Neutrophil (primary cell): ENCODE results near the gene LRP11.
"Not testable (repeated sequence)": the region's sequence is repeated elsewhere in the genome, so short reads cannot be mapped to it uniquely, and the experiment has no call there.

Experiments used
- H3K27ac ChIP-seq: fragments of 200-600 bp; sonication (generic); 2 replicates; pipeline ENCODE4 v1.5.1; 2016; ENCODE audit warnings: mild to moderate bottlenecking, moderate library complexity
- H3K27me3 ChIP-seq: fragments of 200-600 bp; sonication (generic); 2 replicates; pipeline ENCODE4 v1.6.0; 2016; ENCODE audit warnings: mild to moderate bottlenecking
- H3K36me3 ChIP-seq: fragments of 200-600 bp; sonication (generic); 2 replicates; pipeline ENCODE4 v1.5.1; 2017
- H3K4me1 ChIP-seq, 2 experiments: fragments of 200-600 bp in 1 of 2; sonication (generic) in 1 of 2; 1 replicate in 1 of 2; 2 replicates in 1 of 2; pipeline versions ENCODE4 v1.5.1 to v1.6.1; 2013 to 2016; ENCODE audit warnings: low read depth in 1 of 2, low read length in 1 of 2, mild to moderate bottlenecking in 1 of 2, moderate library complexity in 1 of 2; ENCODE audit not compliant: control insufficient read depth in 1 of 2, insufficient read depth in 1 of 2
- H3K4me3 ChIP-seq, 2 experiments: fragments of 200-600 bp in 1 of 2; sonication (generic) in 1 of 2; 1 replicate in 1 of 2; 2 replicates in 1 of 2; pipeline ENCODE4 v1.5.1; 2013 to 2016; ENCODE audit warnings: low read depth in 1 of 2, low read length in 1 of 2, mild to moderate bottlenecking in 1 of 2, moderate library complexity in 1 of 2
- H3K9me3 ChIP-seq: fragments of 200-600 bp; sonication (generic); 2 replicates; pipeline ENCODE4 v1.5.1; 2016
- TF ChIP-seq, protein P1 (sequence below): fragments of 200-600 bp; sonication (generic); IDR thresholded peaks from 2 replicates; pipeline ENCODE4 v1.5.1; 2016; ENCODE audit warnings: antibody characterized with exemption

The LRP11 gene

DNA sequence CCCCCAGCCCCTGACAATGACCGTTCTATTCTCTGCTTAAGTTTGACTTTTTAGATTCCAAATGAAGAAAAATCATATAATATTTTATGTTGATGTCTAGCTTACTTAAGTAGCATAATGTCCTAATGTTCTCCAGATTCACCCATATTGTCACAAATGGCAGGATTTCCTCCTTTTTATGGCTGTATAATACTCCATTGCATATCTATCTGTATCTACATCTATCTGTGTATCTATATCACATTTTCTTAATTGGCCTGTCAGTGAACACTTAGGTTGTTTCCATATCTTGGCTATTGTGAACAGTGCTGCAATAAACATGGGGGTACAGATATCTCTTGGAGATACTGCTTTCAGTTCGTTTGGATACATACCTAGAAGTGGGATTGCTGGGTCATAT lies 7.0 kb upstream of the LRP11 start:
- Histone ChIP-seq H3K4me3 (no peak overlapping the region), H3K27me3 (peaks cover 63% of the 10 kb centered on the region), H3K4me1 (no peaks in the 10 kb centered on the region), H3K27ac (no peak overlapping the region), H3K36me3 (no peaks in the 10 kb centered on the region), H3K9me3 (no peaks in the 10 kb centered on the region)
- TF ChIP-seq, protein P1, sequence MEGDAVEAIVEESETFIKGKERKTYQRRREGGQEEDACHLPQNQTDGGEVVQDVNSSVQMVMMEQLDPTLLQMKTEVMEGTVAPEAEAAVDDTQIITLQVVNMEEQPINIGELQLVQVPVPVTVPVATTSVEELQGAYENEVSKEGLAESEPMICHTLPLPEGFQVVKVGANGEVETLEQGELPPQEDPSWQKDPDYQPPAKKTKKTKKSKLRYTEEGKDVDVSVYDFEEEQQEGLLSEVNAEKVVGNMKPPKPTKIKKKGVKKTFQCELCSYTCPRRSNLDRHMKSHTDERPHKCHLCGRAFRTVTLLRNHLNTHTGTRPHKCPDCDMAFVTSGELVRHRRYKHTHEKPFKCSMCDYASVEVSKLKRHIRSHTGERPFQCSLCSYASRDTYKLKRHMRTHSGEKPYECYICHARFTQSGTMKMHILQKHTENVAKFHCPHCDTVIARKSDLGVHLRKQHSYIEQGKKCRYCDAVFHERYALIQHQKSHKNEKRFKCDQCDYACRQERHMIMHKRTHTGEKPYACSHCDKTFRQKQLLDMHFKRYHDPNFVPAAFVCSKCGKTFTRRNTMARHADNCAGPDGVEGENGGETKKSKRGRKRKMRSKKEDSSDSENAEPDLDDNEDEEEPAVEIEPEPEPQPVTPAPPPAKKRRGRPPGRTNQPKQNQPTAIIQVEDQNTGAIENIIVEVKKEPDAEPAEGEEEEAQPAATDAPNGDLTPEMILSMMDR = no peak

DNA sequence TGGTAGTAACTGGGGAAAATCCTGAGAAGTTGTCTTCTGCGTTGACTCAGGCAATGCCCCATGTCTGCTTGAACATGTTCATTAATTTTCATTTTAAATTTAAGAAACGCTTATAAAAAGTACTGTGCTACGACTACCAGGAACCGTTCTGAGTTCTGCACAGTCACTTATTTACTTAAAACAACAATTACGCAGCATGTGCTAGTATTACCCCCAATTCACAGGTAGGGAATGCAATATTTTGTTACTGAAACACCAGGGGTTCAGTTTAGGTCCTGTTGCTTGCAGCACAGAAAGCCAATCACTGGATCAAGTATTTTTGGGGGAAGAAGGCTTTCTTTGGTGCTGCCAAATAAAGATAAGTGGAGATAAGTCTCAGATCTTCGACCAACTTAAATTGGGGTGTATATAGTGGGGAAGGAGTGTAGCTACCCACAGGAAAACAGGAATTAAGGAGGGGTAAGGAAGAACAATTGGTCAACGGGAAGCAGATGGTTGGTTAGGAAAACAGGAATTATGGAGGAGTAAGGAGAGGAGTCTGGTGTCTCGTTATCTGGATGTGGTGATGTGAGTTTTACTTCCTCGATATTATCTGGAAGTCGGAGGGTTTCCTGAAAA lies 5.2 kb upstream of the LRP11 start:
- TF ChIP-seq, protein P1 = no peak
- Histone ChIP-seq H3K27ac (no peak overlapping the region), H3K4me1 (peaks cover 4 to 5% of the 10 kb centered on the region in 2 experiments), H3K36me3 (no peaks in the 10 kb centered on the region), H3K27me3 (peaks cover 68% of the 10 kb centered on the region), H3K9me3 (no peaks in the 10 kb centered on the region), H3K4me3 (no peak overlapping the region)

DNA sequence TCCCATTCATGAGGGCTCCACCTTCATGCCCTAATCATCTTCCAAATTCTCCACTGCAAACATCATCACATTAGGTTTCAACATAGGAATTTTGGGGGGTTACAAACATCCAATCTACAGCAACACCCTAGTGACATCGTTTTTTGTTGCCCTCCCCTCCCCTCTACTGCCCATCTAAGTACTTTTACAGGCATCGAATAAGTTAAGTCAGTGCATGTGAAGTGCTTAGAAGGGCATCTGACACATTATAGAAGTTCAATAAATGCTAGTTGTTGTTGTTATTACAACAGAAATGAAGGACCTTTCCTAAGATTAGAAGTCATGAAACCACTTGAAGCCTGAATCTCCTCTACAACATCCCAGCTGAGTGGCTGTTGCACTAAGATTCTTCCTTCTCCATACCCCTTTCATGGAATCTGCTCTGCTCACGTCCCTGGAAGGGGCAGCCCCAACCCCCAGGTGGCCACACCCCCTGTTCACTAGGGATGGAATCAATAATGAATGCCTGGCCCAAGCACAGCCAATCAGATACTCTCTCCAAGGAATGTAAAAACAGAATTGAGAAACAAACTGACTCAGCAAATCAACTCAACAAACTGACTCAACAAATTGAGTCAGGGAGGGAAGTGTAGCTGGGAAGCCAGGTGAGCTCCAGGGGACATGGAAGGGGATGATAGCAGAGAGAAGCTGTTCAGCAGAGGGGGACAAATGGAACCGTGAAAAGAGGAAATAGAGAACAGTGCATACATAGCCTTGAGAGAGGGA lies 3.9 kb upstream of the LRP11 start:
- TF ChIP-seq, protein P1 = no peak
- H3K27ac ChIP-seq = no peak overlapping the region

DNA sequence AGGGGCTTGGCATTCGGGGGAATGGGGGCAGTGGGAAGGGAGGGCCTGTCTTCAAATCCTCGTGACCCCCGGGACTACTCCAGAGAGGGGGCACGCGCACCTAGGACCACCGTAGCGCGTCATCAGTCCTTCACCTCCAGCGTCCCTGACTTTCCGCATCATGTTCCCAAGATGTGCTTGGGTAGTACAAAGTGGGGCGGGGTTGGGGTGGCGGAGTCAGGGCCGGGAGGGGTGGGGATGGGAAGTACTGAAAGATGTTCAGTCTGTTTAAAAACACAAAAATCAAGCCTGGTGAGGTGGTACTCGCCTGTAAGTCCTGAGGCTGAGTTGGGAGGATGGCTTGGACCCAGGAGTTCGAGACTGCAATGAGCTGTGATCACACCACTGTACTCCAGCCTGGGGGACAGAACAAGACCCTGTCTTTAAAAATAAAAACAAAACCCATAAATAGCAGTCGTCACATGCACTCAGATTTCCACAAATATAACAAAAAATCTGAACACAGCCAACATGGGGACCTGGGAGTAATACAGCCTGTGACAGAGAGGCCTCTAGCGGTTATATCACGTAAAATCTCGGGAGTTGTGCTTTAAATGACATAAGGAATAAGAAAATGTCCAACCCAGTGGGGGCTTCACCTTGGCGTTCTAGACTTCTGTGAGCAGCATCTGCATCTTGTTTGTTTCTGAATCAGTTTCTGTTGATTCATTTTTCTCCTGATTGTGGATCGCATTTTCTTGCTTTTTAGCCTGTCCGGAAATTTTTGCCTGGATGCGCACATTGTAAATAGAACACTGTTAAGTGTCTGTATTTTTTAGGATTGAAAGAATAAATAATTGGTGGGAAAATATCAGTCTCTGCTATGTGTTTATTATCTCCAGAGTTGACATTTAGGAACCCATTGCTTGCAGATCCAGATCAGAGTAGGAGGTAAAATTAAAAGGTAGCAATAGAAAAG lies 698 bp upstream of the LRP11 start:
- H3K27me3 ChIP-seq = peaks cover 78% of the 10 kb centered on the region
- TF ChIP-seq, protein P1 = no peak
- H3K9me3 ChIP-seq = no peaks in the 10 kb centered on the region
- peaks cover 20 to 21% of the 10 kb centered on the region in 2 experiments for H3K4me1 ChIP-seq
- peak overlapping the region; percentile 55 to 59 for H3K4me3 ChIP-seq
- H3K36me3 ChIP-seq = no peaks in the 10 kb centered on the region
- H3K27ac ChIP-seq = no peak overlapping the region

More for the DNA sequence above, 3.9 kb upstream of the LRP11 start:
- Histone ChIP-seq H3K4me3 (no peak overlapping the region), H3K27me3 (peaks cover 69% of the 10 kb centered on the region), H3K4me1 (peaks cover 15 to 17% of the 10 kb centered on the region in 2 experiments), H3K9me3 (no peaks in the 10 kb centered on the region), H3K36me3 (no peaks in the 10 kb centered on the region)

DNA sequence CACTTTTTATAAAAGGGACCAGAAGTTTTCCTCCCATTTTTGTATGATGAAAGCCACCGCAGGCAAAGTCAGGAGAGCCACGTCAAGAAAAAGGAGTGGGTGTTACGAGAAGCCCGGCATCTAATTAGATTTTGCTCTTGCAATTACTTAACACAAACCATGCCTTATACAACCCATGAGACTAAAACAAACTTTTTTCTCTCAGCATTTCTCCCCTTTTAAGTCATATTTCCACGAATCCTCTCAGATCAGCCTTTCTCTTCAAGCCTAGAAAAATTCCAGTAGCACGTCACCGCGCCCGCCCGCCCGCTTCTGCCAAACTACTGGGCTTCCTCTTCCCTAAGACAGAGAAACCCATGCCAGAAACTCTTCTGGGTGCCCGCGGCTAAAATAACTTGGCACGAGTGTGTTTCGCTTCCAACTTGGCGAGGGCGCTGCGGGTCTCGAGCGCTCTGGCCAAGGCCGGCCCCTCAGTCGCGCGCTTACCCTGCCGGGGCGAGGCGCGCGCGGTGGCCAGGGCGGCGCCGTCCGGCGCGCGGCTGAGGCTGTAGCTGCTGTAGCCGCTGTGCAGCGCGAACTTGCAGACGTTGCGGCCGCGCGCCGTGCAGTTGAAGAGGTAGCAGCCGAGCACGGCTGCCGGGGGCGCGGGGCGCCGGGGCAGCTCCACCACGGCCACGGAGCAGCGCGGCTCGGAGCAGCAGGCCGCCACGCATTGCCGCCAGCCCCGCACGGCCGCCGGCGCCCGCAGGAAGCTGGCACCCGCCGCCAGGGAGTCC lies 1.0 kb downstream of the LRP11 start:
- Histone ChIP-seq H3K27me3 (peaks cover 63% of the 10 kb centered on the region), H3K27ac (no peak overlapping the region), H3K9me3 (no peaks in the 10 kb centered on the region), H3K4me1 (peaks cover 20 to 21% of the 10 kb centered on the region in 2 experiments), H3K36me3 (no peaks in the 10 kb centered on the region), H3K4me3 (peak overlapping the region; percentile 55 to 59)
- TF ChIP-seq, protein P1 = no peak

DNA sequence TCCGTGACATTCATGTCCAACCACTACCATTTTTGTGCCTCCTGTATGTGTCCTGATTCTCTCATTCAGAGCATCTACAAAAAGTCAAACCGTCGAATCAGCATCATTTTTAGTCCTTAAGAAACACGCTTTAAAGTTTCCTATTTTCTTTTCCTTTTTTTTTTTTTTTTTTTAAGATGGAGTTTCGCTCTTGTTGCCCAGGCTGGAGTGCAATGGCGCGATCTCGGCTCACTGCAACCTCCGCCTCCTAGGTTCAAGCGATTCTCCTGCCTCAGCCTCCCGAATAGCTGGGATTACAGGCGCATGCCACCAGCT lies 1.8 kb downstream of the LRP11 start:
- not testable (repeated sequence) for H3K9me3 ChIP-seq, H3K4me3 ChIP-seq, H3K27ac ChIP-seq, H3K36me3 ChIP-seq
- H3K4me1 ChIP-seq = peaks cover 20 to 21% of the 10 kb centered on the region in 2 experiments
- peaks cover 63% of the 10 kb centered on the region for H3K27me3 ChIP-seq
